PC-3 (cell line): Measurements from ENCODE around the gene CDH4.

Experiments
- EZH2 ChIP-seq: fragments of 300-600 bp; sonication (generic); IDR thresholded peaks from one replicate; pipeline ENCODE4 v1.6.1; 2017; ENCODE audit warnings: antibody characterized with exemption, mild to moderate bottlenecking, low read length; ENCODE audit not compliant: unreplicated experiment
- EZH2phosphoT487 ChIP-seq: fragments of 300-600 bp; sonication (generic); IDR thresholded peaks from 2 replicates; pipeline ENCODE4 v1.6.1; 2018; ENCODE audit warnings: mild to moderate bottlenecking, antibody characterized with exemption, low read length, borderline replicate concordance
- TF ChIP-seq, protein P1 (sequence below): fragments of 300-600 bp; sonication (generic); conservative IDR thresholded peaks from 2 replicates; pipeline ENCODE4 v1.5.1; 2017; ENCODE audit warnings: antibody characterized with exemption, low read depth, mild to moderate bottlenecking, low read length

DNA sequence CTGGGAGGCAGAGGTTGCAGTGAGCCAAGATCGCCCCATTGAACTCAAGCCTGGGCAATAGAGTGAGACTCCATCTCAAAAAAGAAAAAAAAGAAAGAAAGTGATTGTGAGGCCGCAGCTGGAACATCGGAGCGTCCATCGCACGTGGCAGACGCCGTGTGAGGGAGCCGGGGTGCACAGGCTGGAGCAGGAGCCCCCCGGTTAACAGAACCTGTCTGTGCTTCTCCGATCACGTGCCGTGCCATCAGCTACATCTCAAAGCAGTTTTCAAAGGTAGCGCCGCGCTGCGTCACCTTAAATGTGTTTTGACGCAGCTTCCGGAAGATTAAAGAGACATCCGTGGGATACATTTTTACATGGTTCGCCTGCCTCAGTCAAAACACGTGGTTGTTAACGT, 674.7 kb downstream of the CDH4 start:
- TF ChIP-seq, protein P1, sequence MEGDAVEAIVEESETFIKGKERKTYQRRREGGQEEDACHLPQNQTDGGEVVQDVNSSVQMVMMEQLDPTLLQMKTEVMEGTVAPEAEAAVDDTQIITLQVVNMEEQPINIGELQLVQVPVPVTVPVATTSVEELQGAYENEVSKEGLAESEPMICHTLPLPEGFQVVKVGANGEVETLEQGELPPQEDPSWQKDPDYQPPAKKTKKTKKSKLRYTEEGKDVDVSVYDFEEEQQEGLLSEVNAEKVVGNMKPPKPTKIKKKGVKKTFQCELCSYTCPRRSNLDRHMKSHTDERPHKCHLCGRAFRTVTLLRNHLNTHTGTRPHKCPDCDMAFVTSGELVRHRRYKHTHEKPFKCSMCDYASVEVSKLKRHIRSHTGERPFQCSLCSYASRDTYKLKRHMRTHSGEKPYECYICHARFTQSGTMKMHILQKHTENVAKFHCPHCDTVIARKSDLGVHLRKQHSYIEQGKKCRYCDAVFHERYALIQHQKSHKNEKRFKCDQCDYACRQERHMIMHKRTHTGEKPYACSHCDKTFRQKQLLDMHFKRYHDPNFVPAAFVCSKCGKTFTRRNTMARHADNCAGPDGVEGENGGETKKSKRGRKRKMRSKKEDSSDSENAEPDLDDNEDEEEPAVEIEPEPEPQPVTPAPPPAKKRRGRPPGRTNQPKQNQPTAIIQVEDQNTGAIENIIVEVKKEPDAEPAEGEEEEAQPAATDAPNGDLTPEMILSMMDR = no peak
- TF ChIP-seq EZH2 (no peak), EZH2phosphoT487 (no peak)
